GM18951 (cell line): Measurements from ENCODE around the gene ARPC2.

Source experiments
- POLR2A ChIP-seq: IDR thresholded peaks from 4 replicates; pipeline ENCODE4 v1.6.1; 2011; ENCODE audit warnings: mild to moderate bottlenecking; ENCODE audit not compliant: insufficient read length, insufficient read depth; ENCODE audit errors: extremely low read depth
- in situ Hi-C: fragments of 300-500 bp; cut with MboI; formaldehyde crosslinking; loops from one replicate; pipeline ENCODE4 v1.12.0; 2022; ENCODE audit warnings: low sequenced_read_pairs, mixed read lengths, inconsistent platforms; ENCODE audit not compliant: unreplicated experiment

The ARPC2 gene

GRCh38 chr2:218188528-218188927, 28.5 kb upstream of the ARPC2 start:
- in situ Hi-C loops = no loop called here
- TF ChIP-seq POLR2A = no peak

GRCh38 chr2:218192902-218193430, 24.0 kb upstream of the ARPC2 start:
- in situ Hi-C loops = no loop called here
- no peak for TF ChIP-seq POLR2A

GRCh38 chr2:218193701-218194100, 23.3 kb upstream of the ARPC2 start:
- TF ChIP-seq POLR2A = no peak
- in situ Hi-C loops = no loop called here

GRCh38 chr2:218194880-218195279, 22.1 kb upstream of the ARPC2 start:
- no peak for TF ChIP-seq POLR2A
- in situ Hi-C loops = no loop called here

- no peak for TF ChIP-seq POLR2A
- in situ Hi-C loops = no loop called here
Measured at GRCh38 chr2:218196974-218197373, 20.0 kb upstream of the ARPC2 start.

GRCh38 chr2:218202266-218202665, 14.7 kb upstream of the ARPC2 start:
- no peak for TF ChIP-seq POLR2A
- in situ Hi-C loops = no loop called here

GRCh38 chr2:218209078-218209477, 7.9 kb upstream of the ARPC2 start:
- TF ChIP-seq POLR2A = no peak
- in situ Hi-C loops = no loop called here

- TF ChIP-seq POLR2A = no peak
- in situ Hi-C loops = no loop called here
Measured at GRCh38 chr2:218214116-218214515, 2.9 kb upstream of the ARPC2 start.

GRCh38 chr2:218216336-218216673, 684 bp upstream of the ARPC2 start:
- TF ChIP-seq POLR2A = no peak
- in situ Hi-C loops = no loop called here

GRCh38 chr2:218217360-218218267, 625 bp downstream of the ARPC2 start:
- in situ Hi-C loops = no loop called here

GRCh38 chr2:218218268-218219185, 1.5 kb downstream of the ARPC2 start:
- in situ Hi-C loops = no loop called here
- peak; percentile 20 for TF ChIP-seq POLR2A

More at GRCh38 chr2:218217360-218218267, 625 bp downstream of the ARPC2 start:
- TF ChIP-seq POLR2A = no peak

- in situ Hi-C loops = no loop called here
- TF ChIP-seq POLR2A = no peak
Measured at GRCh38 chr2:218219934-218220333, 2.9 kb downstream of the ARPC2 start.

- TF ChIP-seq POLR2A = no peak
- in situ Hi-C loops = no loop called here
Measured at GRCh38 chr2:218221000-218221399, 4.0 kb downstream of the ARPC2 start.

- in situ Hi-C loops = no loop called here
- no peak for TF ChIP-seq POLR2A
Measured at GRCh38 chr2:218223046-218223445, 6.1 kb downstream of the ARPC2 start.

- TF ChIP-seq POLR2A = no peak
- in situ Hi-C loops = no loop called here
Measured at GRCh38 chr2:218224186-218224585, 7.2 kb downstream of the ARPC2 start.
